ENCODE results near the gene PCDH9.

- TF ChIP-seq CTCF (IDR thresholded peaks at IDR 0.05; ENCODE audit: low read length) = no peak
- TF ChIP-seq EZH2 (IDR thresholded peaks at IDR 0.05; ENCODE audit: borderline replicate concordance, low read length) = no peak
These were observed 134.5 kb downstream of the PCDH9 start for GRCh38 chr13:67095621-67096020.

Data from OCI-LY1 (cell line).